GDM1 (cell line): ENCODE measurements around the gene KANK4.

Experiments
- DNase-seq: peaks from one replicate; lab custom pipeline; 2025; lab: John Stamatoyannopoulos, UW

The KANK4 gene

GRCh38 chr1:62304975-62305374 is 14.3 kb downstream of the KANK4 start:
- DNase-seq: no peak

- DNase-seq: no peak
Measured at GRCh38 chr1:62304515-62304914, 14.7 kb downstream of the KANK4 start.

GRCh38 chr1:62301726-62302390 is 17.4 kb downstream of the KANK4 start:
- no peak for DNase-seq

- DNase-seq: no peak
Measured at GRCh38 chr1:62299426-62300200, 19.6 kb downstream of the KANK4 start.

GRCh38 chr1:62295921-62296491 is 23.2 kb downstream of the KANK4 start:
- peak; percentile 54 for DNase-seq

- DNase-seq: no peak
Measured at GRCh38 chr1:62294261-62294660, 25.0 kb downstream of the KANK4 start.

GRCh38 chr1:62288662-62289061 is 30.6 kb downstream of the KANK4 start:
- DNase-seq: no peak

GRCh38 chr1:62288224-62288623 is 31.0 kb downstream of the KANK4 start:
- no peak for DNase-seq

- no peak for DNase-seq
Measured at GRCh38 chr1:62286786-62287224, 32.4 kb downstream of the KANK4 start.

- DNase-seq: no peak
Measured at GRCh38 chr1:62285984-62286785, 33.0 kb downstream of the KANK4 start.

GRCh38 chr1:62285440-62285839 is 33.8 kb downstream of the KANK4 start:
- no peak for DNase-seq

- peak; percentile 26 for DNase-seq
Measured at GRCh38 chr1:62283986-62284385, 35.2 kb downstream of the KANK4 start.

- no peak for DNase-seq
Measured at GRCh38 chr1:62282909-62283755, 36.1 kb downstream of the KANK4 start.

GRCh38 chr1:62281922-62282555 is 37.2 kb downstream of the KANK4 start:
- no peak for DNase-seq

- DNase-seq: no peak
Measured at GRCh38 chr1:62280960-62281465, 38.2 kb downstream of the KANK4 start.

- no peak for DNase-seq
Measured at GRCh38 chr1:62280150-62280549, 39.1 kb downstream of the KANK4 start.

- no peak for DNase-seq
Measured at GRCh38 chr1:62276791-62277190, 42.4 kb downstream of the KANK4 start.

- DNase-seq: no peak
Measured at GRCh38 chr1:62274496-62275485, 44.4 kb downstream of the KANK4 start.

GRCh38 chr1:62273953-62274352 is 45.3 kb downstream of the KANK4 start:
- DNase-seq: no peak
